Urothelium cell line (cell line): ENCODE measurements around the gene SMIM10L2A.
"Not testable (repeated sequence)": the region's sequence is repeated elsewhere in the genome, so short reads cannot be mapped to it uniquely, and the experiment has no call there.

Experiments used
- DNase-seq: peaks from one replicate; pipeline ENCODE4 v3.0.0; 2011; ENCODE audit warnings: low spot score, mixed read lengths
- FAIRE-seq: peaks from 2 replicates; lab custom pipeline; 2011; peaks lifted over from hg19 to GRCh38; lab: Jason Lieb, UNC

Gene SMIM10L2A

DNA sequence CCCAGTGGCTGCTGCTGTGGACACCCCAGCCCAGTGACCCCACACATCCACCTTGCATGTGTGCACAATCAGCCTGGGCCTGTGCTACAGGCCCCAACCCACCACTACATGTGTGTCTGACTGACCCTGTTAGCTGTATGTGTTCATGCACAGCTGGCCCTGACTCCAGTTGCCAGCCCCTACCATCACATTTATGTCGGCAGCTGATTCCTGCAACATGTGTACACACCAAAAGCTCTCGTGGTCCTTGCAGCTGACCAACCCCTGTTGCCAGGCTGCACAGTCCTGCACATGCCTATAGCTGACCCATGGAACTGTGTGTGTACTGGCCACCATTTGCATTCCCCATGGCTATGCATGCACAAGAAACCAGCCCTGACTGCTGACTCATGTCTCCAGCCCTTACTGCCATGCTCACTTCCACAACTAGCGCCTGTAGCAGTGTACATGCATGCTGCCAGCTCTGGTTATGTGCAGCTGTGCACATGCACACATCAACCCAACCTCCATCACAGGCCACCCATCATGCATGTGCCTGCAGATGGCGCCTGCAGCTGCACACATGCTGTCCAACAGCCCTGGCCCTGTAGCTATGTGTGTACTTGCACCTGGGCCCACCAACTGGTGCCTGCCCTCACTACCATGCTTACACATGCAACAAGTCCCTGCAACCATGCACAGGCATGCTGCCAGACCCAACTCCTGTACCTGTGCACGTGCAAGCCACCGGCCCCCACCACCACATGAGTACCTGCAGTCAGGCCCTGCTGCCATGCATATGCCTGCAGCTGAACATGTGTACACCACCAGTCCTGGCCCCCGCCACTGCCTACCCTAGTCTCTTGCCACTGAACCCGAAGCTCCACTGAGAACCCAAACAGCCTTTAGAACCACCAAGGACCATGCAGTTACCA, 28.1 kb downstream of the SMIM10L2A start:
- no peak for FAIRE-seq
- no peak for DNase-seq

DNA sequence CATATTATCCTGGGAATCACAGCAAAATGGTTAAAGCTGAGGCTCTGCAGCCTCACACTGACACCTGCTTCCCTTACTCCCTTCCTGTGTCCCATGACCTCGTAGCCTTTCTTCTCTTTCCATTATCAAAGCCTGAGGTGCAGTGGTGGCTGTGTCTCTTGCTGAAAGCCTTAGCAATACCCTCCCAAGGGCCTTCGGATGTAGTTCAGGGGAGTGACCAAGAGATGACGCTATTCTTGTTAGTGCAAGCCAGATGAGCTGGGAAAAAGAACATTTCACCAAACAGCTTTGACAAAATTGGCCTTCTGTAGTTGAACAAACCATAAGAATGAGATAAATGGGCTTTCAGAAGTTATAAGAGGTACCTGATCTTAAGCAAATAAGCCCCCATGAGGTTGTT, 31.6 kb downstream of the SMIM10L2A start:
- no peak for DNase-seq
- no peak for FAIRE-seq

GRCh38 chrX:135454816-135455215, 33.1 kb downstream of the SMIM10L2A start:
- no peak for FAIRE-seq
- no peak for DNase-seq

DNA sequence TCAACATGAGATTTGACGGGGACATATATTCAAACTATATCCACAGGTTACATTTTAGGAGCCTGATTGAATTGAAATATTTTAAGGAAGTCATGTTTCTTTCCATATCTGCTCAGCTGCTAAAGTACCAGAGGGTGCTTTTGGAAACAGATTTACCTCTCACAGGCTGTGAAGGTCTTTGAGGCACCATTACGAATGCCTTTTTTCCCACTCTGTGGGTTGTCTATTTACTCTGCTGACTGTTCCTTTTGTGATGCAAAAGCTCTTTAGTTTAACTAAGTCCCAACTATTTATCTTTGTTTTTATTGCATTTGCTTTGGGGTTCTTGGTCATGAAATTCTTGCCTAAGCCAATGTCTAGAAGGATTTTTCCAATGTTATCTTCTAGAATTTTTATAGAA, 40.0 kb downstream of the SMIM10L2A start:
- not testable (repeated sequence) for DNase-seq, FAIRE-seq

GRCh38 chrX:135463937-135464336, 42.2 kb downstream of the SMIM10L2A start:
- DNase-seq, result no peak
- FAIRE-seq, result no peak

- DNase-seq, result no peak
- FAIRE-seq, result no peak
These were observed 54.6 kb downstream of the SMIM10L2A start for GRCh38 chrX:135476378-135476777.

DNA sequence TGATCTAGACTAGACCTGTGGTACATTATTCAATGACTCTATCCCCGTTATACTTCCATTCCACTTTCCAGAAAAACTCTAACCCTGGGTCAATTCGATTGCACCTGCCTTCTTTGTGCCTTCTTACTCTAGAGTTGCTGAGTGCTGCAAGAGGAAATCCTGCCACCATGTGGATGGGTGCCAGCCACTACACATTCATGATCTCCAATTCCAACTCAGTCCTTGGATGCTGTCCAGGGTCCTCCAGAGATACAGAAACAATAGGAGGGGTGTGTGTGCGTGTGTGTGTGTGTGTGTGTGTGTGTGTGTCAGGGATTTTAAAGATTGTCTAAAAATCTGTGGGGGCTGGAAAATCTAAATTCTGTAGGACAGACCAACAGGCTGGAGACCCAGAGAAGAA, 55.8 kb downstream of the SMIM10L2A start:
- DNase-seq (peak; percentile 45), FAIRE-seq (no peak)
